Effector memory CD4-positive, alpha-beta T cell (primary cell): Measurements from ENCODE around the gene SPOCD1.

ENCODE experiments used
- DNase-seq, 3 donors: peaks; one replicate each; pipeline ENCODE4 v3.0.0-alpha.2; 2020
- H3K27ac ChIP-seq: 2 replicates; pipeline ENCODE4 v1.7.0; 2013; ENCODE audit warnings: mild to moderate bottlenecking, low read length, moderate library complexity; ENCODE audit not compliant: insufficient read depth, poor library complexity, severe bottlenecking
- H3K27me3 ChIP-seq: replicated peaks from 2 replicates; pipeline ENCODE4 v1.7.0; 2013; ENCODE audit warnings: mild to moderate bottlenecking, low read length; ENCODE audit not compliant: insufficient read depth, control insufficient read depth, poor library complexity, severe bottlenecking
- H3K36me3 ChIP-seq: 2 replicates; pipeline ENCODE4 v1.7.0; 2013; ENCODE audit warnings: mild to moderate bottlenecking, low read length, moderate library complexity; ENCODE audit not compliant: control insufficient read depth, insufficient read depth
- H3K4me1 ChIP-seq: 2 replicates; pipeline ENCODE4 v1.7.0; 2013; ENCODE audit warnings: low read length, mild to moderate bottlenecking; ENCODE audit not compliant: control insufficient read depth, insufficient read depth, poor library complexity, severe bottlenecking
- H3K4me3 ChIP-seq: 2 replicates; pipeline ENCODE4 v1.7.0; 2013; ENCODE audit warnings: low read length, low read depth, mild to moderate bottlenecking; ENCODE audit not compliant: insufficient read depth, poor library complexity, severe bottlenecking
- H3K9me3 ChIP-seq: 2 replicates; pipeline ENCODE4 v1.7.0; 2013; ENCODE audit warnings: mild to moderate bottlenecking, low read length, moderate library complexity; ENCODE audit not compliant: control insufficient read depth

Gene SPOCD1

DNA sequence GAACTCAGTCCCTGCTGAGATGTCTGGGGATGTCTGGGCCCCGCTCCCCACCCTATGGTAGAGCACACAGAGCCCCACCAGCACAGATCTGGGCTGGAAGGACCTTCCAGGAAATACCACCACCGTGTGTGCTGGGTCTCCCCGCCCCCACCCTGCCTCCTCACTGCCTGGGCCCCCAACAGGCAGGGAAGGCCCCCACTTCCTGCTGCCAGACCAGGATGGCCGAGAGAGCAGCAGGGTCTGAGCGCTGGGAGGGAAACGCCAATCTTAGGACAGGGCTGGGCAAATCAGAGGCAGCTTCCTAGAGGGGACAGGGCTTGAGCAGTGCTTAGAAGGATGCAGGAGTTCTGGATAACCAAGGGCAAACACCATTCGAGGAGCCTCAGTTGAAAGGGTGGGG is 63.6 kb downstream of the SPOCD1 start:
- no peak overlapping the region for H3K4me3 ChIP-seq
- peaks cover 6% of the 10 kb centered on the region for H3K4me1 ChIP-seq
- H3K36me3 ChIP-seq = no peaks in the 10 kb centered on the region
- H3K27ac ChIP-seq = no peak overlapping the region
- DNase-seq = no peak
- H3K27me3 ChIP-seq = no peaks in the 10 kb centered on the region
- no peaks in the 10 kb centered on the region for H3K9me3 ChIP-seq

DNA sequence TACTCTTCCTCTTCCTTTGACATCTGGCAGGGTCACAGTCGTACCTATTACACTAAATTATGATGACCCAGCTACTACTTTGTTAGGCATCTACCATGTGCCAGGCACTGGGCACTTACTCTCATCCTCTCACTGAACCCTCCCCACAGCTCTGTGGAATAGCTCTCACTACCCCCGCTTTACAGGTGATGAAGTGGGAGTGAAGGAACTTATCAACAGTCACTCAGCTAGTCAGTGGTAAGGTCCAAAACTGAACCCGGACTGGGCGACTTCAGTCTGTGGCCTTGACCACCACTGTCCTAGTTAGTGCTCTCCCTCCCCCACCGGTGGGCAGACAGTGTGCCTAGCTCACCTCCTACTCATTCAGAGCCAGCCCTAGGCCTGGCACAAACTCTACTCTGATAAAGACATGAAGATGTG is 64.0 kb downstream of the SPOCD1 start:
- peaks cover 6% of the 10 kb centered on the region for H3K4me1 ChIP-seq
- H3K27me3 ChIP-seq = no peaks in the 10 kb centered on the region
- no peaks in the 10 kb centered on the region for H3K36me3 ChIP-seq
- no peak overlapping the region for H3K4me3 ChIP-seq
- H3K9me3 ChIP-seq = no peaks in the 10 kb centered on the region
- no peak overlapping the region for H3K27ac ChIP-seq
- no peak for DNase-seq

GRCh38 chr1:31750858-31751510 is 64.8 kb downstream of the SPOCD1 start:
- DNase-seq = no peak
- no peaks in the 10 kb centered on the region for H3K36me3 ChIP-seq
- H3K27me3 ChIP-seq = no peaks in the 10 kb centered on the region
- H3K4me3 ChIP-seq = no peak overlapping the region
- H3K4me1 ChIP-seq = peaks cover 6% of the 10 kb centered on the region
- no peak overlapping the region for H3K27ac ChIP-seq
- no peaks in the 10 kb centered on the region for H3K9me3 ChIP-seq

DNA sequence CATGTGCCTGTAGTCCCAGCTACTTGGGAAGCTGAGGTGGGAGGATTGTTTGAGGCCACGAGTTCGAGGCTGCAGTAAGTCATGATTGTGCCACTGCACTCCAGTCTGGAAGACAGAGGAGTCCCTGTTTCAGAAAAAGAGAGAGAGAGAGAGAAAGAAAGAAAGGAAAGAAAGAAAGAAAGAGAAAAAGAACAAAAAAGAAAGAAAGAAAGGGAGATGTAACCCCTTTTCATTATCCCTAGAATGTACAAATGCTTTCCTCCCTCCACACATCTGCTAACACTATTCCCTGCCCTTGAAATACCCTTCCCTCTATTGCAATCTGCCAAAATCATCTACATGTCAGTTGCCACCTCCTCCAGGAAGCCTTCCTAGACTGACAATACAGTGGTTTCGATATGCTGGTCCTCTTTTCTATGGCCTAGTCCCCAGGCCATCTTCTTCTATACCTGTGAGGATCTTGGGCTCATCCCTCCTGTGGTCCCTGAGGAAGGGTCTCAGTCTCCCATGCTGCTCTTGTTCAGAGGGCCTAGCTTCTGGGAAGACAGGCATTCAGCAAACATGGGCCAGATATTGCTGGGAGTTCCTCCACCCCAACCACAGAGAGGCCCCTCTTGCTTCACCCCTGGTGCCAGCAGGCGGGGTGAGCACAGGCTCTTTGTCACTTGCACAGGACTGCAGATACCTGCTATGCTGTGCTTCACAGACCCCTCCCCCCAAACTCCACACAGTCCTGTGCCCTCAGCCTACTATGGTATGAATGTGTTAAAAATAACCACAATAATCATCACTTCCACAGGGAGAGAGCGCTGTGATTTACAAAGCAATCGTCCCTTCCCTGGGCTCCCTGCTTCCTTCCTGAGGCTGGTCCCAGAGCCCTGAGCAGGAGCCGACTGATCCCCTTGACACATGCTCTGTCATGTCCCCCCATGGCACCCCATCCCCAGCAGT is 65.8 kb downstream of the SPOCD1 start:
- no peaks in the 10 kb centered on the region for H3K9me3 ChIP-seq
- H3K27ac ChIP-seq = no peak overlapping the region
- DNase-seq = no peak
- H3K4me1 ChIP-seq = peaks cover 6% of the 10 kb centered on the region
- no peak overlapping the region for H3K4me3 ChIP-seq
- no peaks in the 10 kb centered on the region for H3K27me3 ChIP-seq
- H3K36me3 ChIP-seq = no peaks in the 10 kb centered on the region

- H3K27ac ChIP-seq = no peak overlapping the region
- H3K9me3 ChIP-seq = no peaks in the 10 kb centered on the region
- H3K36me3 ChIP-seq = no peaks in the 10 kb centered on the region
- peaks cover 6% of the 10 kb centered on the region for H3K4me1 ChIP-seq
- no peaks in the 10 kb centered on the region for H3K27me3 ChIP-seq
- no peak overlapping the region for H3K4me3 ChIP-seq
- no peak for DNase-seq
Observed at GRCh38 chr1:31748365-31748764, 67.5 kb downstream of the SPOCD1 start.

GRCh38 chr1:31747304-31747703 is 68.5 kb downstream of the SPOCD1 start:
- Histone ChIP-seq H3K36me3 (no peaks in the 10 kb centered on the region), H3K27me3 (no peaks in the 10 kb centered on the region), H3K4me3 (no peak overlapping the region), H3K27ac (no peak overlapping the region), H3K9me3 (no peaks in the 10 kb centered on the region), H3K4me1 (peaks cover 6% of the 10 kb centered on the region)
- no peak for DNase-seq

DNA sequence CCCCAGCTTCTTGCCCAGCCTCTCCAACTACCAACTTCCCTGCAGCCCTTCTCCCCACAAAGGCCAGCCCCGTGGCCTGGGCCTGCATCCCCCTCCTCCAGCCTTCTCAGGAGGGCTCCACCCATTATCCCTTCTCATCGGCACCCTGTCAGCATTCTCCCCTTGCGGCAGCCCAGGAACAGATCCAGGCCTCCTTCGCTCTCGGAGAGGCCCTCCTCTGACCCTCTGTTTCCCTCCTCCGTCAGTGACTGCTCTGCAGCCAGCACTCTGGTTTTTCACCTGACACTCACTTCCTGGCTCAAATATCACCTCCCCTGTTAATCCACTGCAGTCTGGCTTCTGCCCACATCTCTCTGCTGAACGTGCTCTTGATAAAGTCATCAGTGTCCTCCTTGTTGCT is 69.1 kb downstream of the SPOCD1 start:
- no peaks in the 10 kb centered on the region for H3K9me3 ChIP-seq
- peaks cover 6% of the 10 kb centered on the region for H3K4me1 ChIP-seq
- no peak overlapping the region for H3K27ac ChIP-seq
- H3K27me3 ChIP-seq = no peaks in the 10 kb centered on the region
- H3K4me3 ChIP-seq = no peak overlapping the region
- no peak for DNase-seq
- no peaks in the 10 kb centered on the region for H3K36me3 ChIP-seq

GRCh38 chr1:31745946-31746670 is 69.7 kb downstream of the SPOCD1 start:
- H3K9me3 ChIP-seq = no peaks in the 10 kb centered on the region
- H3K27me3 ChIP-seq = no peaks in the 10 kb centered on the region
- DNase-seq = no peak
- H3K4me3 ChIP-seq = no peak overlapping the region
- peaks cover 3% of the 10 kb centered on the region for H3K4me1 ChIP-seq
- no peaks in the 10 kb centered on the region for H3K36me3 ChIP-seq
- H3K27ac ChIP-seq = no peak overlapping the region

GRCh38 chr1:31745096-31745945 is 70.5 kb downstream of the SPOCD1 start:
- no peaks in the 10 kb centered on the region for H3K36me3 ChIP-seq
- no peaks in the 10 kb centered on the region for H3K27me3 ChIP-seq
- H3K27ac ChIP-seq = no peak overlapping the region
- DNase-seq = peak in 1 of 3 donors; percentile 28
- no peak overlapping the region for H3K4me3 ChIP-seq
- no peaks in the 10 kb centered on the region for H3K4me1 ChIP-seq
- no peaks in the 10 kb centered on the region for H3K9me3 ChIP-seq
